GM12878 (cell line): ENCODE results near the gene SOBP. TPM values are rescaled to one million over a fixed set of nuclear protein-coding genes. Genes with fewer than 3 reads are reported as not detected.

Experiments
- ATAC-seq: fragments of 200-7000 bp; cut with Tn5 transposase; 3 replicates; pipeline ENCODE4 v1.9.1; 2020; ENCODE audit warnings: mild to moderate bottlenecking, moderate library complexity
- BruUV-seq: library from RNA; stranded (reverse); fragments of 400-500 nt; replicated peaks from 2 replicates; lab custom pipeline; 2021; lab: Mats Ljungman, UMichigan
- CTCF ChIA-PET: fragments of 300-600 bp; sonication (Branson Sonifier 250); formaldehyde crosslinking; extraction: SDS; loops from one replicate; lab custom pipeline; 2021; ENCODE audit warnings: inconsistent platforms; lab: Yijun Ruan, JAX
- POLR2A ChIA-PET: fragments of 350-600 bp; formaldehyde crosslinking; extraction: SDS; loops from one replicate; lab custom pipeline; 2021; ENCODE audit warnings: inconsistent platforms; lab: Charles Lee
- RAD21 ChIA-PET: fragments of 300-600 bp; sonication (Branson Sonifier 250); formaldehyde crosslinking; loops from one replicate; lab custom pipeline; 2023; ENCODE audit warnings: antibody characterized with exemption; ENCODE audit not compliant: unreplicated experiment; lab: Charles Lee
- SMC1A ChIA-PET: fragments of 300-600 bp; sonication (Branson Sonifier 250); formaldehyde crosslinking; loops from one replicate; lab custom pipeline; 2023; ENCODE audit not compliant: unreplicated experiment, uncharacterized antibody; lab: Charles Lee
- DNase-seq: peaks from one replicate; pipeline ENCODE4 v3.0.0-alpha.2; 2011; ENCODE audit warnings: low read depth, low spot score
- FAIRE-seq: peaks from 3 replicates; lab custom pipeline; 2011; peaks lifted over from hg19 to GRCh38; lab: Jason Lieb, UNC
- H2AFZ ChIP-seq: 2 replicates; pipeline ENCODE4 v1.6.0; 2011; ENCODE audit warnings: low read depth, low read length, control low read depth; ENCODE audit not compliant: control insufficient read depth
- H3K27ac ChIP-seq: 2 replicates; pipeline ENCODE4 v1.5.1; 2011; ENCODE audit warnings: control low read depth; ENCODE audit not compliant: control insufficient read depth, insufficient read depth
- H3K27me3 ChIP-seq, 2 experiments: replicated peaks in 1 of 2; 2 replicates each; pipeline versions ENCODE4 v1.6.0 to v1.6.1; 2011; ENCODE audit warnings: low read length in 1 of 2; ENCODE audit not compliant: control insufficient read depth in 2 of 2, insufficient read depth in 2 of 2
- H3K36me3 ChIP-seq, 2 experiments: 2 replicates each; pipeline ENCODE4 v1.5.1; 2011; ENCODE audit warnings: low read length in 1 of 2; ENCODE audit not compliant: control insufficient read depth in 2 of 2, insufficient read depth in 2 of 2
- H3K4me1 ChIP-seq: 2 replicates; pipeline ENCODE4 v1.6.1; 2011; ENCODE audit warnings: mild to moderate bottlenecking, low read length, moderate library complexity, mixed read lengths; ENCODE audit not compliant: control insufficient read depth, insufficient read depth
- H3K4me2 ChIP-seq: 2 replicates; pipeline ENCODE4 v1.6.0; 2011; ENCODE audit warnings: control low read depth; ENCODE audit not compliant: control insufficient read depth, insufficient read depth
- H3K4me3 ChIP-seq: fragments of 200-600 bp; sonication (generic); 2 replicates; pipeline ENCODE4 v1.5.1; 2016
- H3K79me2 ChIP-seq: 2 replicates; pipeline ENCODE4 v1.6.0; 2011; ENCODE audit warnings: low read length; ENCODE audit not compliant: control insufficient read depth, insufficient read depth
- H3K9ac ChIP-seq: 2 replicates; pipeline ENCODE4 v1.8.0; 2011; ENCODE audit warnings: low read length, control low read depth, mixed read lengths; ENCODE audit not compliant: control insufficient read depth, insufficient read depth
- H3K9me3 ChIP-seq: replicated peaks from 3 replicates; pipeline ENCODE4 v1.5.1; 2011; ENCODE audit warnings: mild to moderate bottlenecking, low read length; ENCODE audit not compliant: control insufficient read depth, insufficient read depth
- H4K20me1 ChIP-seq: 2 replicates; pipeline ENCODE4 v1.6.0; 2011; ENCODE audit not compliant: control insufficient read depth, insufficient read depth
- HDGF ChIP-seq: fragments of 450-650 bp; IDR thresholded peaks from 2 replicates; pipeline ENCODE4 v1.6.1; 2016; ENCODE audit warnings: antibody characterized with exemption
- NFYB ChIP-seq: IDR thresholded peaks from 2 replicates; pipeline ENCODE4 v1.6.1; 2011; ENCODE audit warnings: low read depth, mild to moderate bottlenecking, low read length, improper control_type of control experiment, moderate library complexity; ENCODE audit not compliant: insufficient read depth
- TAF1 ChIP-seq: IDR thresholded peaks from 2 replicates; pipeline ENCODE4 v1.6.1; 2011; ENCODE audit warnings: mild to moderate bottlenecking, low read depth, low read length, borderline replicate concordance
- ZBTB4 ChIP-seq: fragments of 450-650 bp; formaldehyde crosslinking; IDR thresholded peaks from 2 replicates; pipeline ENCODE4 v1.4.0; 2022; ENCODE audit warnings: mild to moderate bottlenecking, moderate library complexity
- WGBS: methylation state at CpG from one replicate; pipeline ENCODE4 v1.1.6; 2016; ENCODE audit warnings: low lambda C conversion rate; ENCODE audit not compliant: insufficient replicate concordance, insufficient coverage; ENCODE audit errors: missing lambda C conversion rate; 5-methylcytosine and 5-hydroxymethylcytosine counted together
- in situ Hi-C: fragments of 300-500 bp; cut with MboI; formaldehyde crosslinking; loops from 9 replicates; pipeline ENCODE4 v1.14.3; 2018; ENCODE audit warnings: mixed read lengths
- intact Hi-C: fragments of 100-400 bp; cut with micrococcal nuclease; formaldehyde crosslinking; loops from one replicate; pipeline ENCODE4 v1.14.2; 2022; ENCODE audit not compliant: unreplicated experiment
- polyA plus RNA-seq, 11 experiments: library from polyadenylated mRNA; depleted of rRNA in 4 of 11; unstranded in 6 of 11; stranded (reverse) in 5 of 11; fragments of >200 nt; fragmentation: Nextera tagmentation in 4 of 11; fragmentation: Illumina TruSeq in 1 of 11; extraction: Ambion mirVana in 4 of 11; extraction: Trizol in 1 of 11; gene quantifications; 1 replicate in 1 of 11; 2 replicates in 10 of 11; pipeline versions ENCODE4 v1.2.1 to v1.2.3, GENCODE V29; 2011 to 2016; ENCODE audit warnings: inconsistent platforms in 2 of 11, missing spikeins in 2 of 11, low read depth in 1 of 11
- total RNA-seq, 4 experiments: library from RNA; depleted of rRNA in 3 of 4; stranded (reverse); fragments of >200 nt in 3 of 4; fragmentation: Illumina TruSeq in 1 of 4; extraction: Trizol in 1 of 4; gene quantifications; 2 replicates each; pipeline versions ENCODE4 v1.2.1 to v1.2.3, GENCODE V29; 2013 to 2021

Gene SOBP
- total and polyA plus RNA-seq, 10 of the 15 experiments (the other 5 are each of a cell fraction or from before 2014, with no cell fraction given), result 0.49 to 1.9 (median 0.78) TPM

- TF ChIP-seq ZBTB4 (CRISPR knock-in tag), result no peak
- TF ChIP-seq TAF1, result peak; percentile 64; the same call in 1 of the 2 replicates
Observed at GRCh38 chr6:107657755-107658461, 168.0 kb downstream of the SOBP start (continued).

- TF ChIP-seq NFYB (peak; percentile 76), HDGF (no peak)
- ChIA-PET POLR2A (interaction anchor here (1.6 kb wide), 1 partner anchor 8 kb away, joined by 3 read pairs; no protein-coding TSS in a partner anchor), CTCF (interaction anchor here (1.0 to 2.5 kb wide), 5 partner anchors 10 to 189 kb away, joined by 3 to 10 read pairs (median 4); no protein-coding TSS in a partner anchor), RAD21 (interaction anchor here (1.1 to 1.4 kb wide), 2 partner anchors 10 to 13 kb away, joined by 3 read pairs; no protein-coding TSS in a partner anchor), SMC1A (interaction anchor here (0.6 to 6.9 kb wide), 5 partner anchors 9 to 546 kb away, joined by 3 to 43 read pairs (median 3); no protein-coding TSS in a partner anchor)
- intact Hi-C loops (loop anchor here (1.0 to 10.0 kb wide), 5 partner anchors 10 to 544 kb away; partner anchors contain the start of gene BEND3), in situ Hi-C loops (no loop called here)
- H3K4me1 ChIP-seq, result peaks cover 19% of the 10 kb centered on the region
- H3K4me3 ChIP-seq, result peak overlapping the region; percentile 64
- no TSS peak for BruUV-seq
- peak; percentile 47 for DNase-seq
- H3K9me3 ChIP-seq, result no peaks in the 10 kb centered on the region
- H3K36me3 ChIP-seq, result no peaks in the 10 kb centered on the region
- H3K27ac ChIP-seq, result peak overlapping the region; percentile 84
- peak overlapping the region; percentile 70; the same call in 1 of the 2 replicates for H3K9ac ChIP-seq
- peak overlapping the region; percentile 95 for H3K4me2 ChIP-seq
- ATAC-seq, result peak; percentile 40
- peak overlapping the region; percentile 6 for H2AFZ ChIP-seq
- WGBS, result 63% methylated on average over 18 of the region's 18 CpGs
- H3K27me3 ChIP-seq, result no peaks in the 10 kb centered on the region
- no peaks in the 10 kb centered on the region for H4K20me1 ChIP-seq
- no peaks in the 10 kb centered on the region for H3K79me2 ChIP-seq
- FAIRE-seq, result peak; percentile 99
Observed at GRCh38 chr6:107658920-107659865, 169.3 kb downstream of the SOBP start.
